ENCODE data around the gene IQCF5.

DNA sequence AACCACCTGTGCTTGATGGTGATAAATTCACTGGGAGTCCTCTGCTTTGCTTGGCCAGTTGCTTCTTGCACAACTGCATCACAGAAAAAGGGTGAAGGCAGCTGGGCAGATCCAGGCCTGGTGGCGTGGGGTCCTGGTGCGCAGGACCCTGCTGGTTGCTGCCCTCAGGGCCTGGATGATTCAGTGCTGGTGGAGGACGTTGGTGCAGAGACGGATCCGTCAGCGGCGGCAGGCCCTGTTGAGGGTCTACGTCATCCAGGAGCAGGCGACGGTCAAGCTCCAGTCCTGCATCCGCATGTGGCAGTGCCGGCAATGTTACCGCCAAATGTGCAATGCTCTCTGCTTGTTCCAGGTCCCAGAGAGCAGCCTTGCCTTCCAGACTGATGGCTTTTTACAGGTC, 45.1 kb downstream of the IQCF5 start:
- TF ChIP-seq EP300 (IDR thresholded peaks at IDR 0.05) (no peak), POLR2A (IDR thresholded peaks at IDR 0.05) (no peak)
- TF ChIP-seq, protein P1, sequence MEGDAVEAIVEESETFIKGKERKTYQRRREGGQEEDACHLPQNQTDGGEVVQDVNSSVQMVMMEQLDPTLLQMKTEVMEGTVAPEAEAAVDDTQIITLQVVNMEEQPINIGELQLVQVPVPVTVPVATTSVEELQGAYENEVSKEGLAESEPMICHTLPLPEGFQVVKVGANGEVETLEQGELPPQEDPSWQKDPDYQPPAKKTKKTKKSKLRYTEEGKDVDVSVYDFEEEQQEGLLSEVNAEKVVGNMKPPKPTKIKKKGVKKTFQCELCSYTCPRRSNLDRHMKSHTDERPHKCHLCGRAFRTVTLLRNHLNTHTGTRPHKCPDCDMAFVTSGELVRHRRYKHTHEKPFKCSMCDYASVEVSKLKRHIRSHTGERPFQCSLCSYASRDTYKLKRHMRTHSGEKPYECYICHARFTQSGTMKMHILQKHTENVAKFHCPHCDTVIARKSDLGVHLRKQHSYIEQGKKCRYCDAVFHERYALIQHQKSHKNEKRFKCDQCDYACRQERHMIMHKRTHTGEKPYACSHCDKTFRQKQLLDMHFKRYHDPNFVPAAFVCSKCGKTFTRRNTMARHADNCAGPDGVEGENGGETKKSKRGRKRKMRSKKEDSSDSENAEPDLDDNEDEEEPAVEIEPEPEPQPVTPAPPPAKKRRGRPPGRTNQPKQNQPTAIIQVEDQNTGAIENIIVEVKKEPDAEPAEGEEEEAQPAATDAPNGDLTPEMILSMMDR (IDR thresholded peaks at IDR 0.05): no peak

Measured in ovary (tissue), 3 donors.